Activated CD8-positive, alpha-beta T cell treated with anti-CD3 and anti-CD28 coated beads for 36 hours (primary cell): ENCODE results near the gene NCF4. TPM values are rescaled to one million over a fixed set of nuclear protein-coding genes. Genes with fewer than 3 reads are reported as not detected.

Experiments used
- ATAC-seq: fragments of 200-7000 bp; cut with Tn5 transposase; one replicate; pipeline ENCODE4 v1.10.0; 2021; ENCODE audit warnings: mild to moderate bottlenecking, moderate library complexity
- CTCF ChIA-PET: fragments of 350-600 bp; sonication (Branson Sonifier 250); formaldehyde crosslinking; loops from one replicate; lab custom pipeline; 2021; ENCODE audit warnings: antibody characterized with exemption; lab: Charles Lee
- POLR2A ChIA-PET: fragments of 350-600 bp; sonication (Branson Sonifier 250); formaldehyde crosslinking; loops from one replicate; lab custom pipeline; 2021; ENCODE audit warnings: antibody characterized with exemption; lab: Charles Lee
- DNase-seq: peaks from one replicate; pipeline ENCODE4 v3.0.0-alpha.2; 2020
- H3K27ac Mint-ChIP-seq: one replicate; pipeline ENCODE4 v1.8.0; 2021; ENCODE audit warnings: mild to moderate bottlenecking, mixed read lengths
- H3K27me3 Mint-ChIP-seq: one replicate; pipeline ENCODE4 v1.8.0; 2021; ENCODE audit warnings: mixed read lengths
- H3K36me3 Mint-ChIP-seq: one replicate; pipeline ENCODE4 v1.8.0; 2021; ENCODE audit warnings: low read depth, mixed read lengths
- H3K4me1 Mint-ChIP-seq: one replicate; pipeline ENCODE4 v1.8.0; 2021; ENCODE audit warnings: low read depth, mixed read lengths
- H3K4me3 Mint-ChIP-seq: one replicate; pipeline ENCODE4 v1.8.0; 2021; ENCODE audit warnings: mild to moderate bottlenecking, moderate library complexity, mixed read lengths
- H3K9me3 Mint-ChIP-seq: one replicate; pipeline ENCODE4 v1.8.0; 2021; ENCODE audit warnings: mixed read lengths
- intact Hi-C: fragments of 100-400 bp; cut with micrococcal nuclease; formaldehyde crosslinking; loops from one replicate; pipeline ENCODE4 v1.10.0; 2022
- total RNA-seq, 2 experiments: library from RNA; stranded (reverse); gene quantifications; one replicate each; pipeline ENCODE4 v1.2.3, GENCODE V29; 2021
- TF ChIP-seq, protein P1 (sequence below): fragments of 200-600 bp; IDR thresholded peaks from one replicate; pipeline ENCODE4 v1.8.0; 2022; ENCODE audit warnings: antibody characterized with exemption, mild to moderate bottlenecking

The NCF4 gene
- total RNA-seq, 2 experiments from 2014 or later = 2.5 to 2.9 TPM

GRCh38 chr22:36923131-36923788, 62.5 kb downstream of the NCF4 start:
- Mint-ChIP-seq H3K4me1 (no peaks in the 10 kb centered on the region), H3K9me3 (no peaks in the 10 kb centered on the region), H3K27ac (no peak overlapping the region), H3K27me3 (peaks cover 20% of the 10 kb centered on the region), H3K4me3 (no peak overlapping the region), H3K36me3 (no peaks in the 10 kb centered on the region)
- intact Hi-C loops = no loop called here
- TF ChIP-seq, protein P1, sequence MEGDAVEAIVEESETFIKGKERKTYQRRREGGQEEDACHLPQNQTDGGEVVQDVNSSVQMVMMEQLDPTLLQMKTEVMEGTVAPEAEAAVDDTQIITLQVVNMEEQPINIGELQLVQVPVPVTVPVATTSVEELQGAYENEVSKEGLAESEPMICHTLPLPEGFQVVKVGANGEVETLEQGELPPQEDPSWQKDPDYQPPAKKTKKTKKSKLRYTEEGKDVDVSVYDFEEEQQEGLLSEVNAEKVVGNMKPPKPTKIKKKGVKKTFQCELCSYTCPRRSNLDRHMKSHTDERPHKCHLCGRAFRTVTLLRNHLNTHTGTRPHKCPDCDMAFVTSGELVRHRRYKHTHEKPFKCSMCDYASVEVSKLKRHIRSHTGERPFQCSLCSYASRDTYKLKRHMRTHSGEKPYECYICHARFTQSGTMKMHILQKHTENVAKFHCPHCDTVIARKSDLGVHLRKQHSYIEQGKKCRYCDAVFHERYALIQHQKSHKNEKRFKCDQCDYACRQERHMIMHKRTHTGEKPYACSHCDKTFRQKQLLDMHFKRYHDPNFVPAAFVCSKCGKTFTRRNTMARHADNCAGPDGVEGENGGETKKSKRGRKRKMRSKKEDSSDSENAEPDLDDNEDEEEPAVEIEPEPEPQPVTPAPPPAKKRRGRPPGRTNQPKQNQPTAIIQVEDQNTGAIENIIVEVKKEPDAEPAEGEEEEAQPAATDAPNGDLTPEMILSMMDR = no peak
- DNase-seq = no peak
- ChIA-PET POLR2A (no interaction called here), CTCF (interaction anchor here (1.0 kb wide), 1 partner anchor 67 kb away, joined by 3 read pairs; no protein-coding TSS in a partner anchor)
- no peak for ATAC-seq

GRCh38 chr22:36924151-36924698, 63.4 kb downstream of the NCF4 start:
- Mint-ChIP-seq H3K4me1 (no peaks in the 10 kb centered on the region), H3K9me3 (no peaks in the 10 kb centered on the region), H3K36me3 (no peaks in the 10 kb centered on the region), H3K27ac (no peak overlapping the region), H3K4me3 (no peak overlapping the region), H3K27me3 (peaks cover 18% of the 10 kb centered on the region)
- ATAC-seq (no peak), DNase-seq (no peak)
- ChIA-PET CTCF (interaction anchor here (1.0 kb wide), 1 partner anchor 68 kb away, joined by 3 read pairs; no protein-coding TSS in a partner anchor), POLR2A (no interaction called here)
- TF ChIP-seq, protein P1 = no peak
- intact Hi-C loops = no loop called here

GRCh38 chr22:36925388-36926290, 64.8 kb downstream of the NCF4 start:
- DNase-seq (no peak), ATAC-seq (no peak)
- H3K36me3 Mint-ChIP-seq = no peaks in the 10 kb centered on the region
- no peaks in the 10 kb centered on the region for H3K9me3 Mint-ChIP-seq
- CTCF ChIA-PET = no interaction called here
- no peaks in the 10 kb centered on the region for H3K4me1 Mint-ChIP-seq
- POLR2A ChIA-PET = no interaction called here
- intact Hi-C loops = no loop called here
- TF ChIP-seq, protein P1 = no peak
- no peak overlapping the region for H3K4me3 Mint-ChIP-seq
- H3K27ac Mint-ChIP-seq = no peak overlapping the region
- H3K27me3 Mint-ChIP-seq = peaks cover 13% of the 10 kb centered on the region

- TF ChIP-seq, protein P1 = no peak
- no peaks in the 10 kb centered on the region for H3K36me3 Mint-ChIP-seq
- no peaks in the 10 kb centered on the region for H3K9me3 Mint-ChIP-seq
- no peak for ATAC-seq
- ChIA-PET POLR2A (interaction anchor here (0.7 kb wide), 1 partner anchor 15 kb away, joined by 3 read pairs; no protein-coding TSS in a partner anchor), CTCF (no interaction called here)
- DNase-seq = no peak
- intact Hi-C loops = no loop called here
- no peak overlapping the region for H3K4me3 Mint-ChIP-seq
- H3K4me1 Mint-ChIP-seq = no peaks in the 10 kb centered on the region
- no peak overlapping the region for H3K27ac Mint-ChIP-seq
- peaks cover 8% of the 10 kb centered on the region for H3K27me3 Mint-ChIP-seq
Observed at GRCh38 chr22:36926309-36926708, 65.5 kb downstream of the NCF4 start.
